Psoas muscle (tissue), 8 donors: ENCODE data around the gene TRAIP. TPM values are rescaled to one million over a fixed set of nuclear protein-coding genes. Genes with fewer than 3 reads are reported as not detected.

ENCODE experiments used
- ATAC-seq, 4 donors: fragments of 200-7000 bp; cut with Tn5 transposase; one replicate each; pipeline ENCODE4 v1.9.1; 2020; ENCODE audit warnings: moderate library complexity in 3 of 4, mild to moderate bottlenecking in 2 of 4
- DNase-seq, 2 donors: peaks; one replicate each; pipeline ENCODE4 v3.0.0-alpha.2; 2020
- H3K27ac ChIP-seq: fragments of 200-600 bp; one replicate; pipeline ENCODE4 v1.8.0; 2022
- H3K27me3 ChIP-seq, 3 donors: fragments of 200-600 bp in 1 of 3; one replicate each; pipeline versions ENCODE4 v1.6.1 to v1.8.0; 2013 to 2022; ENCODE audit warnings: low read length in 2 of 3, mild to moderate bottlenecking in 2 of 3, moderate library complexity in 1 of 3; ENCODE audit not compliant: insufficient read depth in 3 of 3
- H3K36me3 ChIP-seq, 2 donors: fragments of 200-600 bp in 1 of 2; one replicate each; pipeline versions ENCODE4 v1.6.1 to v1.8.0; 2013 to 2022; ENCODE audit warnings: low read depth in 1 of 2, mild to moderate bottlenecking in 1 of 2, moderate library complexity in 1 of 2; ENCODE audit not compliant: insufficient read depth in 1 of 2
- H3K4me1 ChIP-seq: fragments of 200-600 bp; one replicate; pipeline ENCODE4 v1.8.0; 2022
- H3K4me3 ChIP-seq: fragments of 200-600 bp; one replicate; pipeline ENCODE4 v1.8.0; 2022; ENCODE audit warnings: mild to moderate bottlenecking
- H3K9me3 ChIP-seq: fragments of 200-600 bp; one replicate; pipeline ENCODE4 v1.8.0; 2022
- CTCF ChIP-seq: fragments of 200-600 bp; IDR thresholded peaks from one replicate; pipeline ENCODE4 v1.8.0; 2022; ENCODE audit warnings: antibody characterized with exemption
- WGBS, 3 donors: extraction: QIAGEN DNeasy Blood & Tissue Kit; methylation state at CpG; one replicate each; pipeline versions ENCODE4 v1.1.6 to v1.1.7; 2013; 5-methylcytosine and 5-hydroxymethylcytosine counted together
- intact Hi-C, 2 donors: fragments of 100-400 bp; cut with DNase I; formaldehyde crosslinking; loops; one replicate each; pipeline versions ENCODE4 v1.11.0 to v1.14.2; 2022
- polyA plus RNA-seq, 3 donors: library from polyadenylated mRNA; stranded (reverse); fragments of 200-250 nt; gene quantifications; one replicate each; pipeline ENCODE4 v1.2.3, GENCODE V29; 2013
- total RNA-seq, 4 donors: library from RNA; stranded (reverse); fragmentation: NEBNext Ultra II Directional in 2 of 4; extraction: Animal tissue kit (Norgen Biotek cat#: 25700) in 2 of 4; gene quantifications; one replicate each; pipeline versions ENCODE4 v1.2.1 to v1.2.4, GENCODE V29; 2021 to 2023
- donor health status: healthy with polysubstance abuse.
- donor health status: DM: no; HTN: no; CAD: no; lungs with moderate emphysema.
- donor health status: Bipolar disorder and iron deficiency.
- donor health status: healthy.
- donor health status: DM: yes; HTN: yes; CAD: no.
- donor health status: DM: no; HTN: no; CAD: no.
- donor health status: DM: no; HTN: no; CAD: no.
- donor health status: DM: yes; HTN: yes; CAD: no.

The TRAIP gene
- total and polyA plus RNA-seq, 7 donors, result 0.36 to 4.6 (median 1.2) TPM

GRCh38 chr3:49869525-49870126 lies 13.3 kb upstream of the TRAIP start, which contains the start of gene CAMKV:
TSS of gene CAMKV (minus strand) at chr3:49869906. CDS start at chr3:49862388, 7,518 bp downstream.
- Histone ChIP-seq H3K9me3 (no peaks in the 10 kb centered on the region), H3K4me1 (no peaks in the 10 kb centered on the region), H3K4me3 (peak within 1 kb of the TSS; percentile 55), H3K27ac (no peak within 1 kb of the TSS), H3K27me3 (peaks cover 0 to 30% (median 10%) of the 10 kb centered on the region in 3 donors), H3K36me3 (no peaks in the 10 kb centered on the region)
- intact Hi-C loops, result no loop called here
- peak in 2 of 4 donors; percentile 30 to 58 for ATAC-seq
- DNase-seq, result no peak
- 1 to 2% (median 1%) methylated on average over 43 to 59 of the region's 59 CpGs for WGBS, 3 donors
- no peak for TF ChIP-seq CTCF

- TF ChIP-seq CTCF, result no peak
- 2 to 3% (median 3%) methylated on average over 19 to 23 of the region's 23 CpGs for WGBS, 3 donors
- H3K27me3 ChIP-seq, result peaks cover 0 to 32% (median 10%) of the 10 kb centered on the region in 3 donors
- H3K36me3 ChIP-seq, result no peaks in the 10 kb centered on the region
- H3K4me3 ChIP-seq, result peak overlapping the region; percentile 55
- H3K9me3 ChIP-seq, result no peaks in the 10 kb centered on the region
- intact Hi-C loops, result no loop called here
- no peak for ATAC-seq
- no peaks in the 10 kb centered on the region for H3K4me1 ChIP-seq
- no peak for DNase-seq
- no peak overlapping the region for H3K27ac ChIP-seq
Observed at GRCh38 chr3:49868862-49869466, 12.6 kb upstream of the TRAIP start.

GRCh38 chr3:49867871-49868321 lies 11.5 kb upstream of the TRAIP start:
- Histone ChIP-seq H3K9me3 (no peaks in the 10 kb centered on the region), H3K36me3 (no peaks in the 10 kb centered on the region), H3K27ac (no peak overlapping the region), H3K4me1 (no peaks in the 10 kb centered on the region), H3K27me3 (peaks cover 0 to 33% (median 10%) of the 10 kb centered on the region in 3 donors), H3K4me3 (no peak overlapping the region)
- 11 to 13% (median 12%) methylated on average over 7 of the region's 7 CpGs for WGBS, 3 donors
- ATAC-seq, result no peak
- intact Hi-C loops, result no loop called here
- DNase-seq, result no peak
- TF ChIP-seq CTCF, result no peak

- WGBS, 3 donors, result 74 to 81% (median 80%) methylated on average over 1 of the region's 1 CpG
- Histone ChIP-seq H3K36me3 (no peaks in the 10 kb centered on the region), H3K4me3 (no peak overlapping the region), H3K4me1 (no peaks in the 10 kb centered on the region), H3K27ac (no peak overlapping the region), H3K27me3 (peaks cover 0 to 33% (median 10%) of the 10 kb centered on the region in 3 donors), H3K9me3 (no peaks in the 10 kb centered on the region)
- intact Hi-C loops, result no loop called here
- TF ChIP-seq CTCF, result no peak
- DNase-seq (no peak), ATAC-seq (no peak)
Observed at GRCh38 chr3:49867400-49867799, 11.0 kb upstream of the TRAIP start.
